Neural progenitor cell (in vitro differentiated cells): ENCODE measurements around the gene PSMB8.

Experiments
- EZH2 ChIP-seq: fragments of 200-600 bp; sonication (generic); IDR thresholded peaks from 2 replicates; pipeline ENCODE4 v1.6.1; 2017; ENCODE audit warnings: antibody characterized with exemption, mild to moderate bottlenecking, moderate library complexity
- EZH2phosphoT487 ChIP-seq: fragments of 200-600 bp; sonication (generic); IDR thresholded peaks from 2 replicates; pipeline ENCODE4 v1.6.1; 2017; ENCODE audit warnings: antibody characterized with exemption
- TF ChIP-seq, protein P1 (sequence below): fragments of 200-600 bp; sonication (generic); IDR thresholded peaks from 2 replicates; pipeline ENCODE4 v1.5.1; 2017; ENCODE audit warnings: antibody characterized with exemption, mild to moderate bottlenecking

DNA sequence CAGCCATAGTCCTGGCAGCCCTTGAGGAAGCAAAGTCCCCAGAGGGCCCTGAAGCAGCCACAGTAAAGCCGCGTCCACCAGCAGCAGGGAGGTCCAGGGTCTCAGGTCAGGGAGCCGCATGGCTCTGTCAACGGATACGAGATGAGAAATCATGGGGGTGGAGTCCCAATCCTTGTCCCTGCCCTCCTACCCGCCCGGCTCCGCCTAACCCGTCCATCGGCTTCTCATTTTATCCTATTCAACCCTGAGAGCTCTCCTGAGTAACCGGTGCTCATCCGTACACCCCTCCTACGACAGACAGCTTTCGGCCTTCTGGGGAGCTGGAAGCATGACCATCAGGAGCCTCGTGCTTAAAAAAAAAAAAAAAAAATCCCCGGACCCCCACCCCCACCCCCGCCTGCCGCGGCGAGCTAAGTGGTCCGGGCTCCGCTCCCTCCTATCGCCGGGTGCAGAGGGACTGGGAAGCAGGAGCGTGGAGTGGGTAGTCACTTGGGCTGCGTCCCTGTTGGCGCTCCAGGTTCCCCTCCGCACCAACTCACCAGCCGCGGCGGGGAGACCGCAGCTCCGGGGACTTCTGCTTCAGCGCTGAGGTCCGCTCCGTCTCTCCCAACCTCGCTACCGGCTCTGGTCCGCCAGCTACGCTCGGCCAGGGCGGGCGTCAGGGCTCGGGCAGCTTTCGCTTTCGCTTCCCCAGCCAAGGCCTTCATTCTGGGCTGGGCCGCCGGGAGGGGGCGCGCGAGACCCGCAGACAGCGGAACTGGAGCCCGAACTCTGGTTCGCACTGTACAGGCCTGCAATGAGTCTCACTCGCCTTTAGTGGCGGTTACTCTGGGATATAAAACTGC, 5.5 kb downstream of the PSMB8 start, which contains the start of gene TAP2:
- TF ChIP-seq, protein P1, sequence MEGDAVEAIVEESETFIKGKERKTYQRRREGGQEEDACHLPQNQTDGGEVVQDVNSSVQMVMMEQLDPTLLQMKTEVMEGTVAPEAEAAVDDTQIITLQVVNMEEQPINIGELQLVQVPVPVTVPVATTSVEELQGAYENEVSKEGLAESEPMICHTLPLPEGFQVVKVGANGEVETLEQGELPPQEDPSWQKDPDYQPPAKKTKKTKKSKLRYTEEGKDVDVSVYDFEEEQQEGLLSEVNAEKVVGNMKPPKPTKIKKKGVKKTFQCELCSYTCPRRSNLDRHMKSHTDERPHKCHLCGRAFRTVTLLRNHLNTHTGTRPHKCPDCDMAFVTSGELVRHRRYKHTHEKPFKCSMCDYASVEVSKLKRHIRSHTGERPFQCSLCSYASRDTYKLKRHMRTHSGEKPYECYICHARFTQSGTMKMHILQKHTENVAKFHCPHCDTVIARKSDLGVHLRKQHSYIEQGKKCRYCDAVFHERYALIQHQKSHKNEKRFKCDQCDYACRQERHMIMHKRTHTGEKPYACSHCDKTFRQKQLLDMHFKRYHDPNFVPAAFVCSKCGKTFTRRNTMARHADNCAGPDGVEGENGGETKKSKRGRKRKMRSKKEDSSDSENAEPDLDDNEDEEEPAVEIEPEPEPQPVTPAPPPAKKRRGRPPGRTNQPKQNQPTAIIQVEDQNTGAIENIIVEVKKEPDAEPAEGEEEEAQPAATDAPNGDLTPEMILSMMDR = peak; percentile 98
- no peak for TF ChIP-seq EZH2
- TF ChIP-seq EZH2phosphoT487 = no peak
